HG02610 (cell line): ENCODE results near the gene TACC3.

Source experiments
- ATAC-seq: cut with Tn5 transposase; IDR thresholded peaks from one replicate; pipeline ENCODE4 v1.9.1; 2021; ENCODE audit warnings: mild to moderate bottlenecking, moderate library complexity; ENCODE audit not compliant: unreplicated experiment

TACC3 gene

DNA sequence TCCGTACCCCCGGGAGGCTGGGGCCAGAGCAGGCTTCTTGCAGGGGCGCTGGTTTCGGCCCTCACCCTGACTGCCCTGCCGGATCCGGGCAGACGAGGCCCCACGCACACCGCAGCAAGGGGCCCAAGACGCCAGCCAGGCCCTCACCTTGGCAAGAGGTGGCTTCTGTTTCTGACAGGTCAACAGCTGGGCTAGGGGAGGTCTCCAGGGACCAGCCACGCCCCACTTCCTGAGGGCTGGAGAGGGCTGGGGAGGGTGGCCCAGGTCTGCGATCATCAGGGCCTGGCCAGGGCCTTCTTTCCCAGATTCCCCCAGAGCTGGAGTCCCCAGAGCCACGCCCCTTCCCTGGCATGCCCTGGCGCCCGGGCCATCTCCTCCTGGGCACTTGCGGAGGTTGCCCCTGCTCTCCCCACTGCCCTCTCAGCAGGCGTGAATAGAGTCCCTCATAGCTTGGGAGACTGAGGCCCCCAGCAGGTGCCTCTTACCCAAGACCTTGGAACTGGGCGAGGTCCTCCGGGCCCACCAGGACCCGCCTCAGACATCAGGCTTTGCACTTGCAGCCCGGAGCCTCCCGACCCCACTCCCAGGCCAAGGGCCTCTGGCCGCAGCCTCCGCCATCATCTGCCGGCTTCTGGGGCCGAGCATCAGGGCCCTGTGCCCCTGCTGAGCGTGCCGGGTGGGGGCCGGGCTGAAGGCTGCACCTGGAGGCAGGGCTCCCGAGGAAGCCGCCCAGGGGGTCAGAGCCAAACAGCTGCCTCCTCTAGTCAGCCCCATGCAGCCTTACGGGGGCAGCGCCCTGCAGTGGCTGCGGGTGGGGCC, 65.4 kb downstream of the TACC3 start:
- no peak for ATAC-seq

DNA sequence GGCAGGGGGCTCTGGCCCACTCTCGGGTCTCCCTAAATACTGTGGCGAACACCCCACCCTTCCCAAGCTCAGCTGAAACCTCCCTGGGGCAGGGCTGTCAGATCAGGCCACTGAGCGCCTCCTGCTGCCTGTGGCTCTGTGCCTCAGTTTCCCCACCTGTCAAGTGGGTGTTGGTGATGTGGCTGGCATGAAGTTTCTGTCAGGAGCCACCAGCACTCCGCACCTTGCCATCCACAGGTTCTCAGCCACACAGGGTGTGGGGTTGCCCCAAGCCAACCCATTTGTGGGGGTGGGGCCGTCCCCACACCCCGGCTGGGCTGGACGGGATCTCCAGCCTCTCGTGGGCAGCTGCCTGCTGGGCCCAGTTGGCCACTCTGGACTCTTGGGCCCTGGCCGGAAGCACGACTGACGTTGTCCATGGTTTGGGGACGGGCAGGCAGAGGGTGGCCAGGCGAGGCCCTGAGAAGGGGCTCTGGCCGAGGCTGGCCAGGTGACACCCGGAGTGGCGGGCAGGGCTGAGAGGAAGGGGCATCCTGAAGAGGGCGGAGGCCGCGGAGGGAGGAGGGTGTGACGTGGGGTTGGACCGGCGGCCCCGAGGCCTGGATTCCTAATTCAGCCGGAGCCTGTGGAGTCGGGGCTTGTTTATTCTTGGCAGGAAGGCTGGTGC, 66.2 kb downstream of the TACC3 start:
- ATAC-seq = no peak

DNA sequence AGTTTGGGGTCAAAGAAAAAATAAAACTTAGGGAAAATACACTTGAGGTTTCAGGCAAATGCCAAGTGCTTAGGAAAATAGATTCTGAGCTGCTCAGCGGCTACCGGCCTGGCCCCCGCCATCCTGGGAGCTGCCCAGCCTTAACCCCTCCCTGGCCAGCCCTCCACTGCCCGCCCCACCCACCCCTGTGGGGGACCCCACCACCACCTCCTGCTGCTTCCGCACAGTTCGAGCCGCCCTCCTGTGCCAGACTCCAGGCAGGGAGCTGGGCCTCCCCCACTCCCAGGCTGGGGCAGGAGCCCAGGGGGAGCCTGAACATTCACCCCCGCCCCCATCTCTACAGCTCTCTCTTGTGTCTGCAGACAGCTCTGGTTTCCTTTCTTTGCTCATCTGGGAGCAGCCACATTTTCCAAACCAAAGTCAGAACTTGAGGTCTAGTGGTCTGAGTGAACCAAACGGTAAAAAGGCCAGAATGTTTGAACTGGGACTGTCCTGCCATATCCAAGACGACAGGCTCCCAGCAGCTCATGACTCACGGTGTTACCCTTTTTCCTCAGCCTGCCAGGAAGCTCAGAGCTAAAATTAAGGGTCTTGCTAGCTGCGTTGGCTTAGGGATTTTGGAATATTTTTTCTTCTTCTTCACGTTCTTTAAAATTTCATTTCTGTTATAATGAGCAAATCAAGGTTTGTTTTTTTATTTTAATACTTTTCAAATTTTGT, 67.1 kb downstream of the TACC3 start:
- ATAC-seq = no peak

DNA sequence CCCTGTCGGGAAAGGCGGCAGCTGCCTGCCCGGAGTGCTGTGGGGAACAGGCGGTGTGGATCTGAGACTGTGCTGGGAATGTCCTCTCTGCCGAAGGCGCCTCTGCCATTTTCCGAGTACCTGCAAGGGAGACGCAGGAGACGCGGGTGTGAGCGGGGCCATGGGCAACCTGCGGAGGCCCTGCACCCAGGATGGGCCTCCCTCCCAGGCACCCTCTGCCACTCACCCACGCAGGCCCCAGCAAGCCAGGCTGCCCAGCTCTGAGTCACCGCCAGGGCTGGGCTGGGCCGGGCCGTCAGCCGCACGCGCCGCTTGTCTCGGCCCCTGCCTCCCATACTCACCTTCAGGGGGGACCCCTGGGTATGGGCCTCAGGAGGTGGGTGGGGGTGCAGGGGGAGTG, 68.2 kb downstream of the TACC3 start:
- ATAC-seq = no peak

DNA sequence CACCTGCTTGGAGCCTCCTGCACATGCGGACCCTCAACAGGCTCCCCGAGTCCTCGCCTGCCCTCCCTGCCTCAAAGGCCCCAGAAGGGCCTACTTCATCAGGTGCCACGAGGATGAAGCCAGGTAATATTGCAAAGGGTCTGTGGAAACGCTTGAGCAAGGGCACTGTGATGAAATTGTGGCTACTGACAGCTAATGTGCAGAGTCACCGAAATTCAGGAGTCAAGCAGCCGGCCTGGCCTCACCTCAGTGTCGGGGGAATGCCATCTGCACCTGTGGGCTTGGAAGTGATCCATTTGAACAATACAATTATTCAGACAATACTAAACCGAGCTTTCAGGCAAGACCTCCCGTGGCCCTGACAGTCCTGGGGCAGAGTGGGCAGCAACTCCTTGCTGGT, 68.7 kb downstream of the TACC3 start:
- no peak for ATAC-seq

DNA sequence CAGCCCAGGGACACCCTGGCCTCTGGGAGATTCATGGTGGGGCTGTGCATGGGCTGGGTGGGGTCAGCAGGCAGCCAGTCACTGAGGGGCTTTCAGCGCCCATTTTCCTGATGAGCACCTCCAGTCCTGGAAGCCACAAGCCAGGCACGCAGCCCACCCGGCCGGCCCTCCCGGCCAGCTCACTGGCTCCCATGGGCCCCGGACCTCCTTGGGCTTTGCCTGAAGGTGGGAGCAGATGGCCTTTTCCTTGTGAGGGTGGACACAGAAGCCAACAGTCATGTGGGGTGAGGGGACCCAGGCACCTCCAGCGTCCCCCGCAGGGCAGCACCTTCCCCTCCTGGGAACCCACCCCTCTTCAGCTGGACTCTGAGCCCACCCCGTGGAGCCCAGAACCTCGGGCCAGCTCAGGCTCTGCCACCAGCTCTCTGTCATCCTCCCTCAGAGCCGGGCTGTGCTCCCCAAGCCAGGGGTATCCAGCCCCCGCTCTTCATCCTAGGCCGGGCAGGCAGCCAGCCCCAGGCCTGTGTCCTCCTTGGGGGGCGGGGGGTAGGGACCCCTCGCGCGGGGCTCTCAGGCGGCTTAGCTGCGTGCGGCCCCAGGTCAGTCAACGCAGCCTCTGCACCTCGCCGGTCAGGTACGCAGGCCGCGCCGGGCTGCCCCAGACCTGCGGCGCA, 71.0 kb downstream of the TACC3 start:
- ATAC-seq = no peak

DNA sequence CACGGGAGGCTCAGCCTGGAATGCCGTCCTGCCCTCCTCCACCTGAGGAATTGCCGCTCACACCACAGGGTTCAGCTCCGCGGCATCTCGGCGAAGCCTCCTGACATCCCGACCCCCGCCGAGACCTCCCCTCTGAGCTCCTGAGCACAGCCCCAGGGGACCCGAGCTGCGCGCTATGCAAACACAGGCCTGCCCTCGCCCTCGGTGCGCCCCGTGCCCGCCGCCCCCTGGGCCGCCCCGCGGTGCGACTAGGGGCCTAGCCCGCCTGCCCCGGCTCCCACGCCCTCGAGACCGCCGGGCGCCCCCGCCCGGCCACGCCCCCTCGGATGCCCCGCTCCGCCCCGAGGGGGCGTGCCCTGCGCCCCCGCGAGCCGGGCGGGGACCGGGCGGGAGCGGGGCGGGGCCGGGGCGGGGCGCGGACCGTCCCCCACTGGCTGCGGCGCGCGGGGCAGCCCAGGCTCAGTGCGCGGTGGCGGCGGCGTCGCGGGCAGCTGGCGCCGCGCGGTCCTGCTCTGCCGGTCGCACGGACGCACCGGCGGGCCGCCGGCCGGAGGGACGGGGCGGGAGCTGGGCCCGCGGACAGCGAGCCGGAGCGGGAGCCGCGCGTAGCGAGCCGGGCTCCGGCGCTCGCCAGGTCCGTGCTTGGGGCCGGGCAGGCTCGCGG, 71.6 kb downstream of the TACC3 start, which contains the start of gene FGFR3:
FGFR3 (plus strand) TSS at position 462 of the 664 bp plus-strand sequence. CDS start 642 bp downstream, outside the sequence.
- no peak for ATAC-seq

DNA sequence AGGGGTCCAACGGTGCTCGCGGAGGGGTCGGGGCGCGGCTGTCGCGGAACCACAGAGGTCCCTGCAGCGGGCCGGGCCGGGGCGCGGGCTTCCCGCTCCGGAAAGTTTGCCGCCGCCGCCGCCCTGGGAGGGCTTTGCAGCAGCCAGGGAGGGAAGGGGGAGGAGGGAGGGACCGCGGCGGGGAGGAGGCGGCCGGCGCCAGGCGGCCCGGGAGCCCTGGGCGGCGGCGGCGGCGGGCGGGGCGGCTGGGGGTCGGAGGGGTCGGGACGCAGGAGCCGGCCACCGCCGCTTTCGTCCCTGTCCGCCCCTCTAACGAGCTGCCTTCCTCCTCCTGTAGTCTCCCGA, 72.1 kb downstream of the TACC3 start:
- ATAC-seq = no peak

DNA sequence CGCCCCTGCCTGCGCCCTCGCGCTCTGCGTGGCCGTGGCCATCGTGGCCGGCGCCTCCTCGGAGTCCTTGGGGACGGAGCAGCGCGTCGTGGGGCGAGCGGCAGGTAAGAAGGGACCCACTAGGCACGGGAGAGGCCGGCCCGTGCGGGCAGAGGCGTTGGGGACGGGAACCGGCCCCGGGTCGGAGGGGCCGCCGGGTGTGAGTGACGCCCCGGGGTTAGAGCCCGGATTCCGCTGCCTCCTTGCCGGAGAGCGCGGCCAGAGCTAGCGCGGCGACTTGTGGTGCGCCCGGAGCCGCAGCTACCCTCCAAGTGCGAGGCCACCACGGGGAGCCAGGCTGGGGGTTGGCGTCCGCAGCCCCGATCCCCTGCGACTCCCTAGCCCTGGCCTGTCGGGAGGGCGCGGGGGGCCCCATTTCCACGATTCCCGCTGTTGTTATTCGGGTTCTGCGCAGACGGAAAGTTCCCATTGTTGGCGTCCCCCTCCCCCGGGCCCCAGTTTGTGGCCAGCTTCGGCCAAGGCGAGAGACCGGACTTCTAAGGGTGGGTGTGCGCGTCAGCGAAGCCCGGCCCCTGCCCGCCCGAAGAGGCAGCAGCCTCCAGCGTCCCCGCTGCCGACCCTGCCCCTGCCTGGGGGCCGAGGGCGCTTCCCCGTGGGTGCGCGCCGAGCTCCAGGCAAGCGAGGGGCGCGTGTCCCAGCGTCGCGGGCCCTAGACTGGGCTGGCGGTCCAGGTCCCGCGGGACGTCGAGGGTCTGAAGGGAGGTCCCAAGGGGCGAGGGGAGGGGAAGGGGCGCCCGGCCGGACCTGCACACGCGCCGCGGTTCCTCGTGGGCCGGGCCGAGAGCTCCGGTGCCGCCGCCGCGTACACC, 72.9 kb downstream of the TACC3 start:
- ATAC-seq = no peak
